Islet of Langerhans (tissue), 1 donor: Measurements from ENCODE around the gene OR52L1.
"Not testable (repeated sequence)": the region's sequence is repeated elsewhere in the genome, so short reads cannot be mapped to it uniquely, and the experiment has no call there.

Experiments used
- FAIRE-seq: peaks from one replicate; lab custom pipeline; 2011; peaks lifted over from hg19 to GRCh38; lab: Jason Lieb, UNC

OR52L1 gene

DNA sequence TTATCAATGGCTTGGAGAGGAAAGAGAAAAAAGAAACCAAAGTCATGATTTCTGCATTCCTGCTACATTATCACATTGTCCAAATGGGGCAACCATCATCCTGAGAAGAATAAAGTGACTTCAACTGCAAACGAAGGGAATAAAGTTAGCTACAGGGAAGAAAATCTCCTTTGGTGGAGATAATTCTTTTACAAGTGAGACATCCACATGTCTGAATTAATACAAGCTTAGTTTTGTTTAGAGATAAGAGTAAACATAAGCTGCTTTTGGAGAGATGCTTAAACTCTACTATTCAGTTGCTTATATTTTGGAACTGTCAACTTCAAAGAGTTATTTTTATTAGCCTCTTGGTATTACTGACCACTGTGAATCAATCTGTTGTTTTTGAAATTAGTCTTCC is at the start of gene OR52L1:
TSS of gene OR52L1 (minus strand) at position 101 of the 400 bp plus-strand sequence. CDS start at position 46, 55 bp downstream.
- FAIRE-seq, result no peak

DNA sequence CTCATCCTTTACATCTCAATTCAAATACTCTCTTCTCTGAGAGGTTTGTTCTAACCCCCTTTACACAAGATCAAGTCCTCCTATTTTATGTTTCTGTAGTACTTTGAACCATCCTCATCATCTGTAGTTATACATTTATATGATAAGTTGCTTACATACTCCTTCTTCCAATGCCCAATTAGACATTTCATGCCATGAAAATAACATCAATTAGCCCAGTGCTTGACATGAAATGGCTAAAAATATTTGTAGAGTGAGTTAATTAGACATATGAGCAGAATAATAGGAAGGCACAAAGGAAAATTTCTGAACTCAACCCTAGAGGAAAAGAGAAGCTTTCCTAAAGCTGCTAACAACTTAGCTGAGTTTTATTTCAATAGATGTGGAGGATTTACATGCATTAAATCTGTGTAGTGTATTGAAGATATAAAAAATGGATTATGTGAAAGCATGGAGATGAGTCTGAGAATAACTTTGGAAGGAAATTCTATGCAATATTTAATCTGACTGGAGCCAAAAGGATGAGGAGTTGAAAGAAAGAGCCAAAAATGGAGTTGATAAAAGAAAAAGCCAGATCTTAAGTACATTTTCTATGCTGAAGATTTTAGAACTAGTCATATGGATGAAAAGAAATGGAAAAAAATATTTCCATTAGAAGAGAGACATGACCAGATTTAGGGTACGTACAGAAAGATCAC is 44.1 kb upstream of the OR52L1 start, which contains the start of gene OR56A1:
TSS of gene OR56A1 (minus strand) at position 51 of the 698 bp plus-strand sequence. CDS start 3,066 bp downstream, outside the sequence.
- no peak for FAIRE-seq

DNA sequence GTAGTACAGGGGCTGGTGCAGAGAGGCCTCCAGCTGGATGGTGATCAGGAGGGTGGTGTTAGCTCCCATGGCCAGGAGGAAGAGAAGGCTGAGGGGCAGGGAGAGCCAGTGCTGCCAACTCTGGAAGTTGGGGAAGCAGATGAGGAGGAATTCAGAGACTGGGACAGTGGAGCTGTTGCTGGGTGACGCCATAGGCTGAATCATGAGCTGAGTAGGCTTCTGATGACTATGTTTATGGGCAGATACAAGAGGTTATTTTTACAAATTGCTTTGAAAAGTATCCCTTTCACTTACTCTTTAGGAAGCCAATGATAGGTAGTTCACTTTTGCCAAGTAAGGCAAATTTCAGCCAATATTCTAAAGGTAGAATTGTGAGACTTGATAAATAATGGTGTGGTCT is 40.7 kb upstream of the OR52L1 start:
- no peak for FAIRE-seq

DNA sequence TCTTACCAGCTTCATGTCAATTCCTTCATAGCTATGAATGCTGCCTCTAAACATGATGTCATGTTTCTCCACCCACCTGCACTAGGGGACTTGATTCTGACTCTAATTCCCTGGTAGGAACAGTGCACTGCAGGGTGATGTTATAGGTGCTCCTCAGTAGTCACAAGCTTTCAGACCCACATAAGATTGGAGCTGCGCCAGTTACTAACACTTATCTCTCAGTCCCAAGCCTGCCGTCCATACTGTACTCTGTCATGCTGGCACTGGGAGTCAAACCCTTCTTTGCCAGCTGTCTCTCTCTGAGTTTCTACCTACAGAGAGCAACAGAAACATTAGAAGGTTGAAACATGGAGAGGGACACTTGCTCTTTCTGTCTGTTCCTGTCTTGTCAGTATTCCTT is 38.3 kb upstream of the OR52L1 start:
- no peak for FAIRE-seq

DNA sequence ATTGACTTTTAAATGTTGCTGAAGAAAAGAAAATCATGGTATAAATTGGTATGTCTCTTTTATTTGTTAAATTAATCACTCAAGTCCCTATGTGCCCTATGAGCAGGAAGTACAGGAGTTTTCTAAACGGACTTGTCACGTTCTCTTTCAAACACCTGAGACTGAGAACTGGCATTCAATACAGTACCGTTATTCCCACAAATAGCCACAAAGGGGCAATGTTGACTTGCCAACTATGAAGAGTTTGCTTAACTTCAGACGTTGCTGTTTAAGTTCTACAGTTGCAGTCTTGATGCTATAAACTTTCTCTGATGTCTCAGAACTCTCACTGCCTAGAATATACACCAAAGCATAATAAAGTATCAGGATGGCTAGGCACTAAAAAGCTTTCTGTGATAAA is 36.2 kb upstream of the OR52L1 start:
- peak; percentile 96 for FAIRE-seq

DNA sequence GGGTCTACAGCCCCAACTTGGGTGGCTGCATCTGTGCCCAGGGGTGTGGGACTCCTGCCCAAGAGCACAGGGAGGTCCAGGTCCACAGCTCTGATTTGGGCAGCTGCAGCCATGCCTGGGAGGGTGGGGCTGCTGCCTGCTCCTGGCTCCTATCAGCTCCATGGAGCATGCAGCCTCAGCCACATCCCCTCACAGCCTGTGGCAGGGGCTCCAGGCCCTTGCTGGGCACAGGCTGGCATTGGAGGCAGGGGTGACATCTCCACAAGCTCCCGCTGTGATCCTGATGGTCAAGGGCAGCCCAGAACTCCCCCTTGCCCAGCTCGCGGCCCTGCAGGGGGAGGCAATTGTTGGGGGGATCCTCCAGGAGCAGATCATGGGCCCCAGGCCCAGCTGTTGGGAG is 26.3 kb upstream of the OR52L1 start:
- no peak for FAIRE-seq

DNA sequence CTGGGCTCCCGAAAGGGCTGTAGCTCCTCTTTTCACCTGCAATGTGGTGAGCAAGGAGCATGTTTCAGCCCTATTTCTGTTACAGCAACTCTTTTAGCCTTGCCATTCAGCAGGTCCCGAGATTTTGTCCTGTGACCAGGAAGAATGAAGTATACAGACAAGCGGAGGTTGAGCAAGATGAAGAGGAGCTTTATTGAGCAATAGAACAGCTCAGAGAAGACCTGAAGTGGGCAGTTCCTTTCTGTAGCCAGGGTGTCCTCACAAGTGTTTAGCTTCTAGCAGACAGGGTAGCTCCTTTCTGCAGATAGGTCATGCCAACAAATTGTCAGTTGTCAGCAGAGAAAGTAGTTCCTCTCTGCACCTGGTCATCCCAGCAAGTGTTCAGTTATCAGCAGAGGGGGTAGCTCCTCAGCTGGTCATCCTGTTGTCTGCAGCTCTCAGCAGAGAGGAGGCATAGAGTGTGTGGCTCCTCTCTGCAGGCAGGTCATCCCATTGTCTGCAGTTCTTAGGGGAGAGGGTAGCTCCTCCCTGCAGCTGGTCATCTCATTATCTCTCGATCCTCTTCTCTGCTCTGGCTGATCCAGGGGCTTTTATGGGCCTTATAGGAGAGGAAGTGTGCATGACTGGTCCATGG is 25.4 kb upstream of the OR52L1 start:
- FAIRE-seq, result no peak

DNA sequence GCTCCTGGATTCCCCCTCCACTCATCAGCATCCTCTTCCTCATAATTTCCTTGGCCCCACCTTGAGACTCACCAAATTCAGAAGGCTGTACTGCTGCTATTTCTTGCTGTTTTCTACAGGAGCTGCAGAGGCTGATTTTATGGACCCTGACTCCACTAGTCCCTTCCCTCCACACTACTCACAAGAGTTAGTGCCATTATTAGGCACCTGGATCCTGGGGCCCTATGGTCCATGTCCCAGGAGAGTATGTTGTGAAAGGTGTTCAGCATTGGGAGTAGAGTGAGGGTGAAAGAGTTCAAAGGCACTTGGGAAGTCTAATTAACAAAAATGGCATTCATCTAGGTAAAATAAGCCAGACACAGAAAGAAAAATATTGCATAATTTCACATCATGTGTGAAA is 20.1 kb upstream of the OR52L1 start, which contains the start of gene OR56A4:
TSS of gene OR56A4 (minus strand) at position 101 of the 400 bp plus-strand sequence. CDS start 3,954 bp downstream, outside the sequence.
- FAIRE-seq, result no peak

DNA sequence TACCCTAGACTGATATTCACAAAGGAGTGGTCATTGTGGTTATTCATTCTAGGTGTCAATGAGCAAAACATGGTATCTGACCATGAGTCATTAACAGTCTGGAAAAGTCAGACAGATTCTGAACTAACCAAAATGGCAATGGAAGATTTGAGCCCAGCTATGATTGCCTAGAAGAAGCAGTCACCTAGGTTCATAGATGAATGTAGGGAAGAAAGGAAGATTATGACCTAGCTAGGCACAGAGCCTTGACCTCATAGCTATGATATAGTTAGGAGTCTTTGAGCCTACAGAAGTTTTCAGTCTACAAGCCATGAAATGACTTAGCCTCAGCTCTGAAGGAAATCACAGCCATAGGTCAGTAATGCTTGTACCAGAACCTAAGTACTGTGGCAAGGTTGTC is 19.6 kb upstream of the OR52L1 start:
- FAIRE-seq, result no peak

DNA sequence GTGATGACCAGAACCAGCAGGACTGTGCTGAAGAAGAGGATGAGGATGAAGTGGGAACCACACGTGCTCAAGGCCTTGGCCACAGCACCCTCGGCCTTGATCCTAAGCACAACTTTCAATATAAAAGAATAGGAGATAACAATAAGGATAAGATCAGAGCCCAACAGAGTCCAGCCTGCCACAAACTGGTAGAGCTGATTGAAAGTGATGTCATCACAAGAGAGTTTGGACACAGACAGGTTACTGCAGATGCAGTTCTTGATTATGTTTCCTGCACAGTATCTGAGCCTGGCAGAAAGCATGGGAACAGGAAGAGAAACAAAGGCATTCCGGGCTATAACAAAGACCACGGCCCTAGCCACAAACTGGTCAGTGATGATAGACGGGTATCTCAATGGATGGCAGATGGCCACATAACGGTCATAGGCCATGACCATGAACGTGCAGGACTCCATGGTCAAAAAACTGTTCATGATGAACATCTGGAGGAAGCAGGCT is 15.5 kb upstream of the OR52L1 start:
- FAIRE-seq, result no peak

DNA sequence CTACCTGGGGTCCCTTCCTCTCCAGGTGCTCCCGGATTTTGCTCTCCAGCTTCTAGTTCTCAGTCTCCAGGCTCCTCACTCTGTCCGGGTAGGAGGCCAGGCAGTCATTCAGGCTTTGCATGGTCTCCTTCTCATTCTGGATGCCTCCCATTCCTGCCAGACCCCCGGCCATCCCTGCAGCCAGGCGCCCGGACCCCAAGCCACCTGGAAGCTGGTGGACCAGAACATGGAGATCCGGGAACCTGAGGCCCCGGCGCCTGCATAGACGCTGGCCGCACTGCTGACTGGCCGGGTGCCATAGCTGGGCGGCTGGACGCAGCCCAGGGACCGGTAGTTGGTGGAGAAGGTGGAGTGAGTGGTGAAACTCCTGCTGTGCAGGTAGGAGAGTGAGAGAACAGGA is 8.0 kb upstream of the OR52L1 start:
- no peak for FAIRE-seq

DNA sequence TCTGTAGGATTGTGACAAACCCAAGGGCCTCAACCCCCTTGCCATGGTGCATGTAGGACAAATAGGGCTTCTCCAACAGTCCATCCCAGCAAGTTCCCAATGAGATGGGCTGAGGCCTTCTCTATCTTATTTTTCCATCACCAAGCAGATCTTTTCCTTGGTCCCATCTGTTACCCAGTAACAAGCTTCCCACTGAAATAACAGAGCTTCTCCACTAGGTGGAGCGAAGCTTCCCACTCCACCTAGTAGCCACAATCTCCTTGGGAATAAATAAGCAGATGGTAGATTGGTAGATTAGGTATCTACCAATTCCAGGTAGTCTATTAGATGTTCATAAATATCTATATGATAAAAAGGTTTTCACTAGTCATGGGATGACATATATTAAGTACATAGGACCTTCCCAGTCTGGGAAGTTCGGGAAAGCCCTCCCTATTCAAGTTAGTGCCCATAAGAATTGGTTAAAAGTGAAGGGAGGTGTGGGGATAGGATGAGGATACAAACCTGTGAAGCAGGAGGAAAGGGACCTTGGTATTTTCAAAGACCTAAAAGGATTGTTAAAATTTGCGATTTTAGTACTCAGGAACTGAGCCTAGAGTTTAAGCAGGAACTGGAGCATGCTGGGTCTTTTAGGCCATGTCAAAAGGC is 5.9 kb upstream of the OR52L1 start:
- FAIRE-seq, result no peak

DNA sequence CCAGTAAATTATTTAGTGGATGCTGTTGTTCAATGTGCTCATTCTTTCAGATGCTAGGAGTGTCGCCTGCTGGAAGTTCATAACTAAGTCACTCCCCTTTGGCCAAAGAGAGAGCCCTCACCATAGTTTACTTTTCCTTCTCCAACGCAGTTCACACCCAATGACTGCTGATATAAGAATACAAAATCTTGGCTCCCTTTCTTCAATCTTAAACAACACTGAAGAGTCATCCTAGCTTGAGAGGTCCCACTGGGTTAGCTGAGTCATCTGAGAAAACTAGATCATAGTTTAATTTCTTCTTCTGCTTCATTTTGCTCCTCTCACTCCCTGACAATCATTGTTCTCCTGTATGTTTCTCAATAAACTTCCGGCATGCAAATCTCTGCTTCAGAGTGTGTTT is 5.4 kb upstream of the OR52L1 start:
- FAIRE-seq, result no peak

DNA sequence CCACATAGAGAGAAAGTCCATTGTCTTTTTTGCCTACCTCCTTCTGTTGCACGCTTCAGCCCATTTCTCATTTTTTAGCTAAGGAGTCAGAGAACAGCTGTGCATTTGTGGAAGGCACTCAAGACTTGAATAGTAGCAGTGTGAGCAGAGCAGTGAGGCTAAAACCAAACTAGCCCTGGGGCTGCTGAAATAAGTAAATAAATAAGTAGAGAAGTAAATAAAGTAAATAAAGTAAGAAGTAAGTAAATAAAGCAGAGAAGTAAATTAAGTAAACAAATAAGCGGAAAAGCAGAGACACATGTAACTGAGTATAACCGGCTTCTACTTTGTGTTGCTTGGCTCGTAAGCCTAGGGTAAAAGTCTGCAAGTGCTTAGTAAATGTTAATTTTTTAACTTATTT is 2.4 kb upstream of the OR52L1 start:
- no peak for FAIRE-seq

DNA sequence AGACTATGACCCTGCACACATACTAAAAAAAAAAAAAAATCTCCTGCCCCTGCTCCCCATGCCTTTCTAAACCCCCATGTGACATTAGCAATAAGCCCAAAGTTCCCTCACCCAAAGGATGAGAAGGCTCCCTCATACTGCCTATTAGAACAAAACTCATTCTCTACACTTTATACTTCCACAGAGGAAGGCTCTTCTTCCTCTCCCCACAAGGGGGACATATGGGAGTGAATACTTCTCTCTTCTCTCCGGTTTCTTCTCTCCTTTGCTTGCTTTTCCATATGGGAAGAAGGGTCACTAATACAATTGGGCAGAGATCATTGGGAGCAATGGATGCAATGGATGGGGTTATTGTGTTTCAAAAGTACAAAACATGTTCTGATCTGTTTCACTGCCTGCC is 3.3 kb downstream of the OR52L1 start:
- no peak for FAIRE-seq

DNA sequence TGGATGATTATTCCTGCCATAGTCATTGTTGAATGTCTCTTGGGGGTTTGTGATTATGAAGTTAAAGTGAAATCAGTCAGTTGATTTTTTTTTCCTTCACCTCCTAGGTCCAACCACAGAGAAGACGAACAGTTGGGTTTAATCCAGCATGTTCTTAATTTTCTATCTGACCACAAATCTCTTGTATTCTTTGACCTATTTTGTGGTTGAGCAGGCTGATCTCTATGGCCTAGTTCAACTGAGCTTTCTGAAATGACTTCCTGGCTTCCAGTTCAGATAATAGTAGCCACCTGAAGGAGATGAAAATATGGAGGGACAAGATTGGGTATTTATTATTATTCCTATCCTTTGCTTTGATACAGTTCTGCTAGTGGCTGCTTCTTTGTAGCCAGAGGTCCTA is 13.3 kb downstream of the OR52L1 start:
- no peak for FAIRE-seq

DNA sequence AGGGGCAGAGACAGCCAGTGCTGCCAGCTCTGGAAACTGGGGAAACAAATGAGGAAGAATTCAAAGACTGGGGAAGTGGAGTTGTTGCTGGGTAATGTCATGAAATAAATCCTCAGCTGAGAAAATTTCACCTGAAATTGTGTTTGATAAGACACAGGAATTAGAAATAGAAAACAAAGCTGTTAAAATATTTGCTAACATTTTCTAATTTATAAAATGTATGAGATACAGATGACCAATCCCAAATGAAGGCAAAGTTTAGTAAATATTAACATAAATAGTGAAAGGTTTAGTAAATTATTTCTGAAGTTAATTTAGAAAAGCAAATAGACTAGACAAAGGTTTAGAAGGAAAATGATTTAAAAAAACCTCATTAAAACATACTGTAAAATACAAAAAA is 18.4 kb downstream of the OR52L1 start, which contains the start of gene OR56A5:
TSS of gene OR56A5 (minus strand) at position 101 of the 400 bp plus-strand sequence. CDS start at position 101, 0 bp downstream.
- FAIRE-seq, result no peak

DNA sequence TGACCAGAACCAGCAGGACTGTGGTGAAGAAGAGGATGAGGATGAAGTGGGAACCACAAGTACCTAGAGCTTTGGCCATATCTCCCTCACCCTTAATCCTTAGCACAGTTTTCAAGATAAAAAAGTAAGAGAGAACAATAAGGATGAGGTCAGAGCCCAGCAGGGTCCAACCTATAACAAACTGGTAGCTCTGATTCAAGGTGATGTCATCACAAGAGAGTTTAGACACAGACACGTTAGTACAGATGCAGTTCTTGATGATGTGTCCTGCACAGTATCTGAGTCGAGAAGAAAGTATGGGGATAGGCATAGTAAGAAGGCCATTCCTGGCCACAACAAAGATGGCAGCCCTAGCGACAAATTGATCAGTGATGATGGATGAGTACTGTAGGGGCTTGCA is 19.1 kb downstream of the OR52L1 start:
- no peak for FAIRE-seq

DNA sequence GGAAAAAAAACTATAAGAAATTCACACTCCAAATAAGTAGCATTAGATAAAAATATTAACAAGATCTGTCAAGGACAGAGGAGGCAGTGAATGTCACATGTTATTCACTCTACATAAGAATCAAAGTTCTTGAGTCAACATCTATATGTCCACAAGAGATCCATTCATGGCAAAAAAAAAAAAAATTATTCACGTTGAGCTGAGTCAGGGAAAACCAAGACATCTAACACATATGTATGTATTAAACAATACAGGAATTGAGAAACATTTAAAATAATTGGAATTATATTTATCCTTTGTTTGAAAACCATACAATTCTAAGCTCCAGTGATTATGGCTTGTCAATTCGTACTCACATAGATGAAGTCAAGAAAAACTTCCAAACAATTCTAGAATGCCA is 19.8 kb downstream of the OR52L1 start:
- FAIRE-seq, result no peak

DNA sequence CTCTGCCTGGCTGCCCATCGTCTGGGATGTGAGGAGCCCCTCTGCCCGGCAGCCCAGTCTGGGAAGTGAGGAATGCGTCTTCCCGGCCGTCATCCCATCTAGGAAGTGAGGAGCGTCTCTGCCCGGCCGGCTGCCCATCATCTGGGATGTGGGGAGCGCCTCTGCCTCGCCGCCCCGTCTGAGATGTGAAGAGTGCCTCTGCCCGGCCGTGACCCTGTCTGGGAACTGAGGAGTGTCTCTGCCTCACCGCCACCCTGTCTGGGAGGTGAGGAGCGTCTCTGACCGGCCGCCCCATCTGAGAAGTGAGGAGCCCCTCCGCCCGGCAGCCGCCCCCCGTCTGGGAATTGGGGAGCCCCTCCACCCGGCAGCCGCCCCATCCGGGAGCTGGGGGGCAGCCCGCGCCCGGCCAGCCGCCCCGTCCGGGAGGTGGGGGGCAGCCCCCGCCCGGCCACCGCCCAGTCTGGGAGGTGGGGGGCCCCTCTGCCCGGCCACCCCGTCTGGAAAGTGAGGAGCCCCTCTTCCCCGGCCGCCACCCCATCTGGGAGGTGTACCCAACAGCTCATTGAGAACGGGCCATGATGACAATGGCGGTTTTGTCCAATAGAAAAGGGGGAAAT is 26.0 kb downstream of the OR52L1 start:
- FAIRE-seq, result not testable (repeated sequence)

DNA sequence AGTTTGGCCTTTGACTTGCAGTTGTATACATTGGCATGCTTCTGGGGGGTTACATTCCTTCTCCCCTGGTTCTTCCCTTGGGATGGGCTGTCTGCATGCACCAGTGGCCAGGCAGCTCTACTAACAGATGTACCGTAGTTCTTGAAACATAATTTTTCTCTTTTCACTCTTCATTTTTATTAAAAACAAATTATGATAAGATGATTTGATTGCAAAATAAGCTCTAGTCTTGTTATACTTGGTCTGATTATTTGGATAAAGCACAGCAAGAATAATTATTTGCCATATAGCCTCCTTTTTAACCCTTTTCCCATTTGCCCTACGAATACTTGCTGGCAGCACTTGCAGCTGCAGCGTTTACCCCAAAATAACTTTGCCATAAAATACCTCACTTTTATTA is 31.2 kb downstream of the OR52L1 start:
- no peak for FAIRE-seq

DNA sequence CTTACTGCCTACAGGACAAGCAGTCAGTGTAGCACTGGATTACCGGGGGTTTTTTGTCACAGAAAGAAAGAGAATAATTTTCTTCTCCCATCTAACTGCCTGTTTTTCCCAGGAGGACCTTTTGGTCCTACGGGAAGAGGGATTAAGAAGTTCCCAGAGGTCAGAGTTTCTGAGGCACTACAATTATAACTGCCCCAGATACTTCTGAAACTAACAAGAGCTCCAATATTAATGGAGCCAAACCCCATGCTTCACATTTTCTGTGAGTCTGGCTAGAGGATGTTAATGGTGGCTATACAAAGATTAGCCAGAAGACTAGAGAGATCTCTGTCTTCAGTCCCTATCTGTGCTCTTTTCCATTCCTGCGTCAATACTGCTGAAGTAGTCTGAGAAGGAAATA is 44.8 kb downstream of the OR52L1 start, which contains the start of gene OR56A3:
TSS of gene OR56A3 (plus strand) at position 301 of the 400 bp plus-strand sequence. CDS start 5,096 bp downstream, outside the sequence.
- FAIRE-seq, result no peak
